Measurements from ENCODE around the gene KCNS1. TPM values are rescaled to one million over a fixed set of nuclear protein-coding genes. Genes with fewer than 3 reads are reported as not detected.

KCNS1 gene
- total RNA-seq, 1 donor from 2014 or later, result 0.53 TPM

DNA sequence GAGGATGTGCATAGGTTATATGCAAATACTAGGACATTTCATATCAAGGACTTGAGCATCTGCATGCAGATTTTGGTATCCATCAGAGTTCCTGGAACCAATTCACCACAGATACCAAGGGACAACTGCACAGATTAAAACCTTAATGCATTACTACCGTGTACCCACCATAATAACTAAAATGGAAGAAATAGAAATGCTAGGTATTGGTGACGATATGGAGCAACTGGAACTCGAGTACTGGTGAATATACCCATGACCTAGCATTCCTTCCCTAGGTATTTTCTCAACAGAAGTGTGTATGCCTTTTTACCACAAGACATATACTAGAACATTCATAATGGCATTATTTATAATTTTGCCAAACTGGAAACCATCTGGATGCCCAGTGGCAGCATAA is 18.5 kb downstream of the KCNS1 start:
- no peak for TF ChIP-seq CTCF (IDR thresholded peaks at IDR 0.05; ENCODE audit: insufficient read depth, low read length, severe bottlenecking)
- Histone ChIP-seq H3K27me3 (ENCODE audit: control insufficient read depth, insufficient read depth, low read length) (no peaks in the 10 kb centered on the region), H3K4me3 (ENCODE audit: low read depth, low read length) (no peak overlapping the region), H3K36me3 (ENCODE audit: control insufficient read depth, insufficient read depth, low read length) (peaks cover 1% of the 10 kb centered on the region)
- FAIRE-seq, result no peak
- DNase-seq (ENCODE audit: low read depth), result no peak

GRCh38 chr20:45080867-45081624 is 19.9 kb downstream of the KCNS1 start:
- DNase-seq (ENCODE audit: low read depth) (peak; percentile 28), FAIRE-seq (no peak)
- peak; percentile 31 for TF ChIP-seq CTCF (IDR thresholded peaks at IDR 0.05; ENCODE audit: insufficient read depth, low read length, severe bottlenecking)
- no peak overlapping the region for H3K4me3 ChIP-seq (ENCODE audit: low read depth, low read length)
- H3K27me3 ChIP-seq (ENCODE audit: control insufficient read depth, insufficient read depth, low read length), result no peaks in the 10 kb centered on the region
- H3K36me3 ChIP-seq (ENCODE audit: control insufficient read depth, insufficient read depth, low read length), result peaks cover 3% of the 10 kb centered on the region

GRCh38 chr20:45077559-45077958 is 23.4 kb downstream of the KCNS1 start:
- DNase-seq (ENCODE audit: low read depth), result no peak
- Histone ChIP-seq H3K4me3 (ENCODE audit: low read depth, low read length) (no peak overlapping the region), H3K36me3 (ENCODE audit: control insufficient read depth, insufficient read depth, low read length) (peaks cover 10% of the 10 kb centered on the region), H3K27me3 (ENCODE audit: control insufficient read depth, insufficient read depth, low read length) (no peaks in the 10 kb centered on the region)
- no peak for TF ChIP-seq CTCF (IDR thresholded peaks at IDR 0.05; ENCODE audit: insufficient read depth, low read length, severe bottlenecking)
- FAIRE-seq, result no peak

DNA sequence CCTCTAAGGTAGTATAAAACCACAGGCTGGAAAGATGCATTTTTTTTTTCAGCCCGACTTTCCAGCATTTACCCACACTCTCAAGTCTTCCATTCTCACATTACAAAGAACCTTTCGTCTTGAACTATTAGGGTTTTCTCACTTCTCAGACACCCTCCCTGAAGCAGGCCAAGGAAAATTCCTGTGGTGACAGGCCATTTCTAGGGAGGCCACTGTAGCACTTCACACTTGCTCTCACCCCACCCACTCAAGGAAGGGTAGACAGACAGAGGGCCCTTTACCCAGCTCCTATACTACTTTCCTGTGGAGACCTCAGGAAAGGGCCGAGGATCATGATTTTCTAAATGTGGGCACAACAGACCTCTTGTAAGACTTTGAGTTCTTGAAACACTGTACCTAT is 27.7 kb downstream of the KCNS1 start:
- no peak for TF ChIP-seq CTCF (IDR thresholded peaks at IDR 0.05; ENCODE audit: insufficient read depth, low read length, severe bottlenecking)
- FAIRE-seq (no peak), DNase-seq (ENCODE audit: low read depth) (no peak)
- H3K4me3 ChIP-seq (ENCODE audit: low read depth, low read length), result no peak overlapping the region
- H3K27me3 ChIP-seq (ENCODE audit: control insufficient read depth, insufficient read depth, low read length), result no peaks in the 10 kb centered on the region
- H3K36me3 ChIP-seq (ENCODE audit: control insufficient read depth, insufficient read depth, low read length), result peaks cover 10% of the 10 kb centered on the region

DNA sequence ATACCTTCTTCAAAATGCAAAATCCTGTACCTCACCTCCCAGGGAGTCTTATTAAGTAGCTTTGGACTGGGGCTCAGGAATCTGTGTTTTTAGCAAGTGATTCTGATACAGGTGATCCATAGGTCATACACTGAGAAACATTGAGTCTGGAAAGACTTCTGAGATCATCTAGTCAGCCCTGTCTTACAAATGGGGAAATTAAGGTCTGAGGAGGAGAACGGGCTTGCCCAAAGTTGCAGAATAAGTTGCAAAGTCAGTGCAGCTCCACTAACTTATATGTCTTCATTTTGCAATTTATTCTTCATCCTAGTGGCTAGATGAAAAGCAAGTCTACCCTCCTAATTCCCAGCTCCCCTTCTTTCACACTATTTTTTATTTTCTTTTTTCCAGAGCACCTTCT is 28.9 kb downstream of the KCNS1 start:
- no peak for FAIRE-seq
- peaks cover 8% of the 10 kb centered on the region for H3K36me3 ChIP-seq (ENCODE audit: control insufficient read depth, insufficient read depth, low read length)
- DNase-seq (ENCODE audit: low read depth), result no peak
- H3K27me3 ChIP-seq (ENCODE audit: control insufficient read depth, insufficient read depth, low read length), result no peaks in the 10 kb centered on the region
- no peak overlapping the region for H3K4me3 ChIP-seq (ENCODE audit: low read depth, low read length)
- no peak for TF ChIP-seq CTCF (IDR thresholded peaks at IDR 0.05; ENCODE audit: insufficient read depth, low read length, severe bottlenecking)
